Neuronal stem cell (in vitro differentiated cells): ENCODE results near the gene THAP4.

Experiments
- DNase-seq: peaks from one replicate; pipeline ENCODE4 v3.0.0-alpha.2; 2013; ENCODE audit warnings: low spot score
- H2AFZ ChIP-seq: one replicate; pipeline ENCODE4 v1.6.1; 2013; ENCODE audit warnings: mild to moderate bottlenecking, low read length, inconsistent platforms
- H2AK5ac ChIP-seq: 2 replicates; pipeline ENCODE4 v1.6.1; 2013; ENCODE audit warnings: low read depth, mild to moderate bottlenecking, inconsistent platforms, low read length, moderate library complexity, mixed read lengths
- H2BK120ac ChIP-seq: 2 replicates; pipeline ENCODE4 v1.6.1; 2013; ENCODE audit warnings: low read depth, mild to moderate bottlenecking, inconsistent platforms, low read length, moderate library complexity, mixed read lengths
- H2BK12ac ChIP-seq: one replicate; pipeline ENCODE4 v1.6.1; 2013; ENCODE audit warnings: low read length, inconsistent platforms
- H2BK15ac ChIP-seq: 2 replicates; pipeline ENCODE4 v1.6.1; 2013; ENCODE audit warnings: mild to moderate bottlenecking, low read length, inconsistent platforms, mixed read lengths
- H2BK5ac ChIP-seq: one replicate; pipeline ENCODE4 v1.6.1; 2013; ENCODE audit warnings: inconsistent platforms, mild to moderate bottlenecking, low read length, moderate library complexity
- H3K14ac ChIP-seq: one replicate; pipeline ENCODE4 v1.6.1; 2013; ENCODE audit warnings: low read length, inconsistent platforms
- H3K18ac ChIP-seq: 2 replicates; pipeline ENCODE4 v1.6.1; 2013; ENCODE audit warnings: low read length, inconsistent platforms
- H3K23ac ChIP-seq: 2 replicates; pipeline ENCODE4 v1.6.1; 2013; ENCODE audit warnings: low read depth, mild to moderate bottlenecking, mixed read lengths, low read length, inconsistent platforms; ENCODE audit not compliant: poor library complexity
- H3K27ac ChIP-seq: replicated peaks from 3 replicates; pipeline ENCODE4 v1.5.1; 2013; ENCODE audit warnings: low read length, inconsistent platforms
- H3K27me3 ChIP-seq, 3 experiments: 2 replicates each; pipeline ENCODE4 v1.6.1; 2013; ENCODE audit warnings: low read length in 3 of 3, mild to moderate bottlenecking in 2 of 3, inconsistent platforms in 1 of 3, low read depth in 1 of 3, mixed read lengths in 1 of 3, moderate library complexity in 1 of 3; ENCODE audit not compliant: control insufficient read depth in 3 of 3, insufficient read depth in 3 of 3
- H3K36me3 ChIP-seq, 2 donors: replicated peaks in 1 of 2; 2 replicates each; pipeline ENCODE4 v1.6.1; 2013; ENCODE audit warnings: low read length in 2 of 2; ENCODE audit not compliant: control insufficient read depth in 2 of 2, insufficient read depth in 2 of 2
- H3K4ac ChIP-seq: 2 replicates; pipeline ENCODE4 v1.6.1; 2013; ENCODE audit warnings: inconsistent platforms, mild to moderate bottlenecking, low read length, moderate library complexity
- H3K4me1 ChIP-seq, 2 donors: 1 replicate in 1 of 2; 2 replicates in 1 of 2; pipeline ENCODE4 v1.6.1; 2013; ENCODE audit warnings: low read length in 2 of 2, low read depth in 1 of 2; ENCODE audit not compliant: control insufficient read depth in 2 of 2, insufficient read depth in 1 of 2
- H3K4me2 ChIP-seq: one replicate; pipeline ENCODE4 v1.6.1; 2013; ENCODE audit warnings: mild to moderate bottlenecking, low read length, inconsistent platforms; ENCODE audit not compliant: insufficient read depth, poor library complexity, severe bottlenecking
- H3K4me3 ChIP-seq, 2 donors: 2 replicates each; pipeline ENCODE4 v1.5.1; 2013; ENCODE audit warnings: low read length in 2 of 2, mild to moderate bottlenecking in 2 of 2, inconsistent platforms in 1 of 2, moderate library complexity in 1 of 2
- H3K79me1 ChIP-seq: one replicate; pipeline ENCODE4 v1.6.1; 2013; ENCODE audit warnings: low read depth, mild to moderate bottlenecking, inconsistent platforms, low read length, moderate library complexity
- H3K9ac ChIP-seq: one replicate; pipeline ENCODE4 v1.6.1; 2013; ENCODE audit warnings: mild to moderate bottlenecking, low read depth, low read length, inconsistent platforms; ENCODE audit not compliant: poor library complexity
- H3K9me3 ChIP-seq, 2 donors: replicated peaks in 1 of 2; 2 replicates each; pipeline versions ENCODE3 to v1.6.1; 2013; ENCODE audit warnings: low read length in 2 of 2, mild to moderate bottlenecking in 2 of 2, inconsistent platforms in 1 of 2, low read depth in 1 of 2, mixed read lengths in 1 of 2, moderate library complexity in 1 of 2; ENCODE audit not compliant: control insufficient read depth in 2 of 2, insufficient read depth in 1 of 2
- H4K8ac ChIP-seq: one replicate; pipeline ENCODE4 v1.6.1; 2013; ENCODE audit warnings: low read depth, mild to moderate bottlenecking, inconsistent platforms, low read length, moderate library complexity
- H4K91ac ChIP-seq: one replicate; pipeline ENCODE4 v1.6.1; 2013; ENCODE audit warnings: low read length, low read depth, mild to moderate bottlenecking, inconsistent platforms; ENCODE audit not compliant: poor library complexity
- WGBS, 2 donors: extraction: QIAGEN DNeasy Blood & Tissue Kit; methylation state at CpG; one replicate each; pipeline ENCODE4 v1.1.7; 2013; ENCODE audit warnings: missing lambda C conversion rate in 2 of 2, mixed read lengths in 1 of 2; ENCODE audit not compliant: insufficient read length in 2 of 2, insufficient replicate concordance in 1 of 2; ENCODE audit errors: extremely low coverage in 2 of 2; 5-methylcytosine and 5-hydroxymethylcytosine counted together

THAP4 gene

DNA sequence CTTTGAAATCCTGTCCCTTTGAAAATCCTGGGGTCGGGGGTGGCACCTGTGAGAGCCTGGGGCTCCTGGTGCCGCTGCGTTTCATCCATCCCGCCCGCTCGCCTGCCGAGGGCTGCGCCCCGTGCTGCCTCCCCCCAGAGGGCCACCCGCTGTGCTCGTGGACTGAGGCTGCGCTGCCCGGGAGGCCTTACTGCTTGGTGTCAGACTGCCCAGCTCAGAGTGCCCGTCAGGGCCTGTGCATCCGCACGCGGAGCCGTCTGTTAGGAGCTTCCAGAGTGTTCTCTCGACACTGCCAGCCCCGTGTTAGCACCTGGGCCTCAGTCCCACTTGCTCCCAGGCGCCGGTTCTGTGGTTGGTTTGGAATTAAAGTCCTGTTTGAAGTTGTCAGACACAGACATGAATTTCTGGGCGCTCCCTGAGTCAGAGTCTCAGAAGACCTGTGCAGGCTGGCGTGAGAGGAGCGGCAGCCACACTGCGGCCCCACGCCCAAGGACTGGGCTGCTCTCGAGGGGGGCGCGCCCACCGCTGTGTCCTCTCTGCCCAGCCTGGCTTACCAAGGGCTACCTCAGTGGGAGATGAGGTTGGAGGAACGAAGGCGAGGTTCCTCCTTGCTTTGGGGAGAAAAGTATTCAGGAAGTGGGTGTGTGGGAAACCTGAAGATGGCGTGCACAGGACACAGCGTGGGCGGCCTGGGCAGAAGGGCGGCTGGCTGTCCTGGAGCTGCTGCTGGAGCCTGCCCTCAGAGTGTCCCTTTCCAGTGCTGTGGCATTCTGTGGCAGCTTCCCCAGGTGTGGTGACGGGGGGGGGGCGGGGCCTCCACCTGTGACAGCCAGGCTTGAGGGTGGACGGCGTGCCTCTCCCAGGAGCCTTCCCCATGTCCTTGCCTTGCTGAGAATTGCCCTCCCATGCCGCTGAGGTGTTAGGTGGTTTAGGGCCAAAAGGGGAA, 35.6 kb upstream of the THAP4 start:
- H2BK12ac ChIP-seq: no peak overlapping the region
- H3K9ac ChIP-seq: peak overlapping the region; percentile 60
- H2AFZ ChIP-seq: no peak overlapping the region
- peak overlapping the region; percentile 73 for H3K23ac ChIP-seq
- peaks cover 3% of the 10 kb centered on the region for H3K79me1 ChIP-seq
- no CpG with 5 or more reads among the region's 42 CpGs for WGBS, 2 donors
- no peak overlapping the region for H3K18ac ChIP-seq
- no peak overlapping the region for H2BK15ac ChIP-seq
- H3K36me3 ChIP-seq: peaks cover 51 to 97% of the 10 kb centered on the region in 2 donors
- no peak overlapping the region for H4K91ac ChIP-seq
- H3K4ac ChIP-seq: no peak overlapping the region
- H3K9me3 ChIP-seq: no peaks in the 10 kb centered on the region
- H3K14ac ChIP-seq: no peak overlapping the region
- no peak overlapping the region for H2BK120ac ChIP-seq
- no peak overlapping the region for H3K4me3 ChIP-seq
- H2AK5ac ChIP-seq: no peak overlapping the region
- no peak overlapping the region for H2BK5ac ChIP-seq
- H3K4me2 ChIP-seq: no peak overlapping the region
- no peak for DNase-seq
- no peaks in the 10 kb centered on the region for H3K27me3 ChIP-seq
- no peaks in the 10 kb centered on the region for H3K4me1 ChIP-seq
- peak overlapping the region; percentile 65 for H4K8ac ChIP-seq
- H3K27ac ChIP-seq: no peak overlapping the region

DNA sequence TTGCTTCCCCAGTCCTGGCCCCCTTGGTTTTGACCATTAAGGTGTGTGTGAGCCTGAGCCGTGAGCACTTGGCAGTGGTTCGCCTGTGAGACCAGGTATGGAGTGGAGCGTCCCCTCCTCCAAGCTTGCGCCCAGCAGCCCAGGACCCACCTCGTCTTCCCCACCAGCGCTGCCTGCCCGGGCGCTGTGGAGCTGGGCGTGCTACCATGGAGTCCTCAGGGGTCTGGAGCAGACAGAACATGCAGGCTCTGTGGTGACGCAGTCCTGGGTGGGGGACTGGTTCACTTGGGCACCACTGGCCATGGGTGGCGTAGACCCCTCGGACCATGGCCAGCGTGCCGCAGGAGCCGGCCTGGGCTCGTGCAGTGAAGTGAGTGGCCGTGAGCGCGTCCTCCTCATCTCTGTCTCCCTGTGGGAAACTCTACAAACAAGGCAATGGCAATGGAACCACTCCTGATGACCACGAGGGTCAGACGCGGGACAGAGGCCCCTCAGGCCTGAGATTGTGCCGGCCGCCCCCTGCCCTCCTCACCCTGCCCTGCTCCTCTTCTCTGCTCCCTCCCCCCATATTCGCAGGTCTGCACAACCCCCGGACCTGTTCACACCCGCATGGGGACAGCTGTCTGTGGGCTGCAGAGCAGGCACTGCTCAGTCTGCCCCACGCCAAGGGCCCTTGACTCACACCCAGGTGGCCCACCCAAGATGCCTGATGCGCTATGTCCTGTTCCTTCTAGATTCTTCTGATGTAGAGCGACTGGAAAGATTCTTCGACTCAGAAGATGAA, 34.7 kb upstream of the THAP4 start:
- no peak overlapping the region for H4K91ac ChIP-seq
- H3K27me3 ChIP-seq: no peaks in the 10 kb centered on the region
- H3K18ac ChIP-seq: no peak overlapping the region
- H2AK5ac ChIP-seq: no peak overlapping the region
- no peaks in the 10 kb centered on the region for H3K9me3 ChIP-seq
- H3K4me2 ChIP-seq: no peak overlapping the region
- peaks cover 44 to 96% of the 10 kb centered on the region in 2 donors for H3K36me3 ChIP-seq
- H3K4me3 ChIP-seq: no peak overlapping the region
- H2BK12ac ChIP-seq: no peak overlapping the region
- H3K23ac ChIP-seq: no peak overlapping the region
- H3K14ac ChIP-seq: no peak overlapping the region
- H3K27ac ChIP-seq: no peak overlapping the region
- no peak overlapping the region for H3K4ac ChIP-seq
- no peak overlapping the region for H2AFZ ChIP-seq
- peaks cover 3 to 4% of the 10 kb centered on the region in 2 donors for H3K4me1 ChIP-seq
- no peak overlapping the region for H2BK5ac ChIP-seq
- no peak overlapping the region for H2BK120ac ChIP-seq
- H4K8ac ChIP-seq: no peak overlapping the region
- peaks cover 6% of the 10 kb centered on the region for H3K79me1 ChIP-seq
- peak overlapping the region; percentile 70 for H3K9ac ChIP-seq
- DNase-seq: no peak
- no CpG with 5 or more reads among the region's 31 CpGs for WGBS, 2 donors
- H2BK15ac ChIP-seq: no peak overlapping the region

DNA sequence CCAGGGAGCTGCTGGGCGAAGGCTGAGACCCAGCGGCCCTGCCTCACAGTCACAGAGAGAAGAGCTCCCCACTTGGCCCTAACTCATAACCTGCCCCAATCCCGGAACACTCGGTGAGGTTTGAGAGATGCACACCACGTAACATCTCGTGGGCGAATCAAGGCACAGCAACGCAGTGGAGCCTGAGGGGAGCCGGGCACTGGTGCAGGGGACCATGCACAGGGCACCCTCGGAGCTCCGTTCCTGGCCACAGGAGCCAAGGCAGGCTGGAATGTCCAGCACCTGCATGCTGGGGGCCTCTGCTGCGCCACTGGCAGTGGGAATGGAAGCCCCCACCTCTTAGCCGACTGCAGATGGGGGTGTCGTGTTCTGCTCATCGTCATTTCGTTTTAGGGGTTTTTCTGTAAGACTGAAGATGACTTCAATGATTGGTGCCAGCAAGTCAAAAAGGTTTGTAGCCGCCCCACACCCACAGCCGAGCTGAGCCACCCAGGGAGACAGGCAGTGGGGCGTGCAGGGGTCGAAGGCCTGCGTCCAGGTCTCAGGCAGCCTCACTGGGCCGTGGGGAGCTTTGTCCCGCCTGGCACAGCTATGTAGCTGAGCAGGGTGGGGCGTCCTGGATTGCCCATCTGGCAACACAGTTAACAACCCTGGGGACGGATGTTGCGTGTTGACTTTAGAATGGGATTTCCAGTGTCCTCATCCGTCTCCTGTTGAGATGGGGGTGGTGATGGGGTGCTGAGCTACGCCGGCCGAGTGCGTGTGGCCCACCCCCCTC, 33.6 kb upstream of the THAP4 start:
- Histone ChIP-seq H2AFZ (no peak overlapping the region), H3K14ac (no peak overlapping the region), H3K27me3 (no peaks in the 10 kb centered on the region), H4K8ac (no peak overlapping the region), H2BK5ac (no peak overlapping the region), H3K4me3 (no peak overlapping the region), H2AK5ac (no peak overlapping the region), H3K23ac (peak overlapping the region; percentile 85), H3K27ac (no peak overlapping the region), H4K91ac (no peak overlapping the region), H3K4ac (no peak overlapping the region), H3K9ac (no peak overlapping the region), H3K4me2 (peak overlapping the region; percentile 11), H2BK15ac (no peak overlapping the region), H3K18ac (no peak overlapping the region), H3K9me3 (no peaks in the 10 kb centered on the region), H2BK12ac (no peak overlapping the region), H2BK120ac (no peak overlapping the region), H3K36me3 (peaks cover 38 to 85% of the 10 kb centered on the region in 2 donors), H3K4me1 (peaks cover 8 to 15% of the 10 kb centered on the region in 2 donors), H3K79me1 (peaks cover 6% of the 10 kb centered on the region)
- DNase-seq: no peak
- no CpG with 5 or more reads among the region's 31 CpGs for WGBS, 2 donors
